Measurements from ENCODE around the gene SPEN. TPM values are rescaled to one million over a fixed set of nuclear protein-coding genes. Genes with fewer than 3 reads are reported as not detected.

The SPEN gene
- total and polyA plus RNA-seq, 9 of the 15 experiments (the other 6 are each of a cell fraction or from before 2014, with no cell fraction given) = 5.7 to 87.5 (median 27.2) TPM

DNA sequence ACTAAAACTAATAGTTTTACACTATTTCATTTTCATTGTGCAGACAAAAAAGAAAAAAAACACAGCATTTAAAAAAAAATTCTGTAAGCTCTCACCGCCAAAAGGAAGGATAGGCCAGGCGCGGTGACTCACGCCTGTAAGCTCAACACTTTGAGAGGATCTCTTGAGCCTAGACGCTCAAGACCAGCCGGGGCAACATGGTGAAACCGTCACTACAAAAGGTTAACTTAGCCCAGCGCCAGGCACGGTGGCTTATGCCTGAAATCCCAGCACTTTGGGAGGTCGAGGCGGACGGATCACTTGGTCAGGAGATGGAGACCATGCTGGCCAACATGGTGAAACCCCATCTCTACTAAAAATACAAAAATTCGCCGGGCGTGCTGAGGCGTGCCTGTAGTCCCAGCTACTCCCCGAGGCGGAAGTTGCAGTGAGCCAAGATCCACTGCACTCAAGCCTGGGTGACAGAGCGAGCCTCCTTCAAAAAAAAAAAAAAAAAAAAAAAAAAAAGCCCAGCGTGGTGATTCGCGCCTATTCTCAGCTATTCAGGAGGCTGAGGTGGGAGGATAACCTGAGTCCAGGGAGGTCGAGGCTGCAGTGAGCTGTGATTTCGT is 14.3 kb upstream of the SPEN start (continued):
- TF ChIP-seq ZNF57 (CRISPR knock-in tag; IDR thresholded peaks at IDR 0.05) = no peak
- TF ChIP-seq, protein P1, sequence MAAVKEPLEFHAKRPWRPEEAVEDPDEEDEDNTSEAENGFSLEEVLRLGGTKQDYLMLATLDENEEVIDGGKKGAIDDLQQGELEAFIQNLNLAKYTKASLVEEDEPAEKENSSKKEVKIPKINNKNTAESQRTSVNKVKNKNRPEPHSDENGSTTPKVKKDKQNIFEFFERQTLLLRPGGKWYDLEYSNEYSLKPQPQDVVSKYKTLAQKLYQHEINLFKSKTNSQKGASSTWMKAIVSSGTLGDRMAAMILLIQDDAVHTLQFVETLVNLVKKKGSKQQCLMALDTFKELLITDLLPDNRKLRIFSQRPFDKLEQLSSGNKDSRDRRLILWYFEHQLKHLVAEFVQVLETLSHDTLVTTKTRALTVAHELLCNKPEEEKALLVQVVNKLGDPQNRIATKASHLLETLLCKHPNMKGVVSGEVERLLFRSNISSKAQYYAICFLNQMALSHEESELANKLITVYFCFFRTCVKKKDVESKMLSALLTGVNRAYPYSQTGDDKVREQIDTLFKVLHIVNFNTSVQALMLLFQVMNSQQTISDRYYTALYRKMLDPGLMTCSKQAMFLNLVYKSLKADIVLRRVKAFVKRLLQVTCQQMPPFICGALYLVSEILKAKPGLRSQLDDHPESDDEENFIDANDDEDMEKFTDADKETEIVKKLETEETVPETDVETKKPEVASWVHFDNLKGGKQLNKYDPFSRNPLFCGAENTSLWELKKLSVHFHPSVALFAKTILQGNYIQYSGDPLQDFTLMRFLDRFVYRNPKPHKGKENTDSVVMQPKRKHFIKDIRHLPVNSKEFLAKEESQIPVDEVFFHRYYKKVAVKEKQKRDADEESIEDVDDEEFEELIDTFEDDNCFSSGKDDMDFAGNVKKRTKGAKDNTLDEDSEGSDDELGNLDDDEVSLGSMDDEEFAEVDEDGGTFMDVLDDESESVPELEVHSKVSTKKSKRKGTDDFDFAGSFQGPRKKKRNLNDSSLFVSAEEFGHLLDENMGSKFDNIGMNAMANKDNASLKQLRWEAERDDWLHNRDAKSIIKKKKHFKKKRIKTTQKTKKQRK (IDR thresholded peaks at IDR 0.05; ENCODE audit: borderline replicate concordance, low read depth, low read length) = no peak
- no peak for TF ChIP-seq TCF7L2 (IDR thresholded peaks at IDR 0.05; ENCODE audit: low read depth, low read length)
- TF ChIP-seq, protein P2, sequence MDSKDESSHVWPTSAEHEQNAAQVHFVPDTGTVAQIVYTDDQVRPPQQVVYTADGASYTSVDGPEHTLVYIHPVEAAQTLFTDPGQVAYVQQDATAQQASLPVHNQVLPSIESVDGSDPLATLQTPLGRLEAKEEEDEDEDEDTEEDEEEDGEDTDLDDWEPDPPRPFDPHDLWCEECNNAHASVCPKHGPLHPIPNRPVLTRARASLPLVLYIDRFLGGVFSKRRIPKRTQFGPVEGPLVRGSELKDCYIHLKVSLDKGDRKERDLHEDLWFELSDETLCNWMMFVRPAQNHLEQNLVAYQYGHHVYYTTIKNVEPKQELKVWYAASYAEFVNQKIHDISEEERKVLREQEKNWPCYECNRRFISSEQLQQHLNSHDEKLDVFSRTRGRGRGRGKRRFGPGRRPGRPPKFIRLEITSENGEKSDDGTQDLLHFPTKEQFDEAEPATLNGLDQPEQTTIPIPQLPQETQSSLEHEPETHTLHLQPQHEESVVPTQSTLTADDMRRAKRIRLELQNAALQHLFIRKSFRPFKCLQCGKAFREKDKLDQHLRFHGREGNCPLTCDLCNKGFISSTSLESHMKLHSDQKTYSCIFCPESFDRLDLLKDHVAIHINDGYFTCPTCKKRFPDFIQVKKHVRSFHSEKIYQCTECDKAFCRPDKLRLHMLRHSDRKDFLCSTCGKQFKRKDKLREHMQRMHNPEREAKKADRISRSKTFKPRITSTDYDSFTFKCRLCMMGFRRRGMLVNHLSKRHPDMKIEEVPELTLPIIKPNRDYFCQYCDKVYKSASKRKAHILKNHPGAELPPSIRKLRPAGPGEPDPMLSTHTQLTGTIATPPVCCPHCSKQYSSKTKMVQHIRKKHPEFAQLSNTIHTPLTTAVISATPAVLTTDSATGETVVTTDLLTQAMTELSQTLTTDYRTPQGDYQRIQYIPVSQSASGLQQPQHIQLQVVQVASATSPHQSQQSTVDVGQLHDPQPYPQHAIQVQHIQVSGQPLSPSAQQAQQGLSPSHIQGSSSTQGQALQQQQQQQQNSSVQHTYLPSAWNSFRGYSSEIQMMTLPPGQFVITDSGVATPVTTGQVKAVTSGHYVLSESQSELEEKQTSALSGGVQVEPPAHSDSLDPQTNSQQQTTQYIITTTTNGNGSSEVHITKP (IDR thresholded peaks at IDR 0.05; ENCODE audit: partially characterized antibody) = no peak
- TF ChIP-seq, protein P3, sequence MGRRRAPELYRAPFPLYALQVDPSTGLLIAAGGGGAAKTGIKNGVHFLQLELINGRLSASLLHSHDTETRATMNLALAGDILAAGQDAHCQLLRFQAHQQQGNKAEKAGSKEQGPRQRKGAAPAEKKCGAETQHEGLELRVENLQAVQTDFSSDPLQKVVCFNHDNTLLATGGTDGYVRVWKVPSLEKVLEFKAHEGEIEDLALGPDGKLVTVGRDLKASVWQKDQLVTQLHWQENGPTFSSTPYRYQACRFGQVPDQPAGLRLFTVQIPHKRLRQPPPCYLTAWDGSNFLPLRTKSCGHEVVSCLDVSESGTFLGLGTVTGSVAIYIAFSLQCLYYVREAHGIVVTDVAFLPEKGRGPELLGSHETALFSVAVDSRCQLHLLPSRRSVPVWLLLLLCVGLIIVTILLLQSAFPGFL (CRISPR knock-in tag; IDR thresholded peaks at IDR 0.05) = no peak
- no peak for TF ChIP-seq ZNF695 (CRISPR knock-in tag; IDR thresholded peaks at IDR 0.05)
- no peak for TF ChIP-seq ZBTB7A (IDR thresholded peaks at IDR 0.05; ENCODE audit: borderline replicate concordance, control insufficient read depth, low read depth, low read length)
- TF ChIP-seq NEUROD1 (IDR thresholded peaks at IDR 0.05; ENCODE audit: borderline replicate concordance, low read depth, low read length, partially characterized antibody) = peak; percentile 54
- TF ChIP-seq TAF7 (tag; IDR thresholded peaks at IDR 0.05) = peak; percentile 67; the same call in 1 of the 2 replicates
- TF ChIP-seq, protein P4, sequence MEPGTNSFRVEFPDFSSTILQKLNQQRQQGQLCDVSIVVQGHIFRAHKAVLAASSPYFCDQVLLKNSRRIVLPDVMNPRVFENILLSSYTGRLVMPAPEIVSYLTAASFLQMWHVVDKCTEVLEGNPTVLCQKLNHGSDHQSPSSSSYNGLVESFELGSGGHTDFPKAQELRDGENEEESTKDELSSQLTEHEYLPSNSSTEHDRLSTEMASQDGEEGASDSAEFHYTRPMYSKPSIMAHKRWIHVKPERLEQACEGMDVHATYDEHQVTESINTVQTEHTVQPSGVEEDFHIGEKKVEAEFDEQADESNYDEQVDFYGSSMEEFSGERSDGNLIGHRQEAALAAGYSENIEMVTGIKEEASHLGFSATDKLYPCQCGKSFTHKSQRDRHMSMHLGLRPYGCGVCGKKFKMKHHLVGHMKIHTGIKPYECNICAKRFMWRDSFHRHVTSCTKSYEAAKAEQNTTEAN (CRISPR knock-in tag; IDR thresholded peaks at IDR 0.05) = no peak
- TF ChIP-seq TBL1XR1 (IDR thresholded peaks at IDR 0.05; ENCODE audit: low read length in 2 of 2) = no peak
- no peak for TF ChIP-seq ZNF830 (CRISPR knock-in tag; IDR thresholded peaks at IDR 0.05)
- TF ChIP-seq ZNF778 (CRISPR knock-in tag; IDR thresholded peaks at IDR 0.05) = no peak
- no peak for TF ChIP-seq ILK (tag; IDR thresholded peaks at IDR 0.05; ENCODE audit: borderline replicate concordance, low read depth)
- TF ChIP-seq CEBPG (CRISPR knock-in tag; IDR thresholded peaks at IDR 0.05) = no peak
- peak in 1 of 2 experiments; percentile 7; a peak in 1 of 4 replicates for TF ChIP-seq CEBPG (tag; conservative IDR thresholded peaks at IDR 0.05 in 1 of 2, IDR thresholded peaks at IDR 0.05 in 1 of 2)
- TF ChIP-seq MAZ (CRISPR knock-in tag; conservative IDR thresholded peaks at IDR 0.05 in 1 of 2, IDR thresholded peaks at IDR 0.05 in 1 of 2) = peak in 1 of 2 experiments; percentile 17; a peak in 1 of 4 replicates

All from K562 (cell line).